RPMI7951 (cell line): Measurements from ENCODE around the gene ZSCAN10. TPM values are rescaled to one million over a fixed set of nuclear protein-coding genes. Genes with fewer than 3 reads are reported as not detected.
"Not testable (repeated sequence)": the region's sequence is repeated elsewhere in the genome, so short reads cannot be mapped to it uniquely, and the experiment has no call there.

ENCODE experiments used
- DNase-seq: peaks from one replicate; pipeline ENCODE4 v3.0.0-alpha.2; 2012; ENCODE audit warnings: low read depth
- total RNA-seq: library from RNA; depleted of rRNA; stranded (reverse); fragments of >200 nt; shearing (Covaris generic); gene quantifications from 2 replicates; pipeline ENCODE4 v1.2.3, GENCODE V29; 2014

Gene ZSCAN10
- total RNA-seq, 1 experiment from 2014 or later = not detected

DNA sequence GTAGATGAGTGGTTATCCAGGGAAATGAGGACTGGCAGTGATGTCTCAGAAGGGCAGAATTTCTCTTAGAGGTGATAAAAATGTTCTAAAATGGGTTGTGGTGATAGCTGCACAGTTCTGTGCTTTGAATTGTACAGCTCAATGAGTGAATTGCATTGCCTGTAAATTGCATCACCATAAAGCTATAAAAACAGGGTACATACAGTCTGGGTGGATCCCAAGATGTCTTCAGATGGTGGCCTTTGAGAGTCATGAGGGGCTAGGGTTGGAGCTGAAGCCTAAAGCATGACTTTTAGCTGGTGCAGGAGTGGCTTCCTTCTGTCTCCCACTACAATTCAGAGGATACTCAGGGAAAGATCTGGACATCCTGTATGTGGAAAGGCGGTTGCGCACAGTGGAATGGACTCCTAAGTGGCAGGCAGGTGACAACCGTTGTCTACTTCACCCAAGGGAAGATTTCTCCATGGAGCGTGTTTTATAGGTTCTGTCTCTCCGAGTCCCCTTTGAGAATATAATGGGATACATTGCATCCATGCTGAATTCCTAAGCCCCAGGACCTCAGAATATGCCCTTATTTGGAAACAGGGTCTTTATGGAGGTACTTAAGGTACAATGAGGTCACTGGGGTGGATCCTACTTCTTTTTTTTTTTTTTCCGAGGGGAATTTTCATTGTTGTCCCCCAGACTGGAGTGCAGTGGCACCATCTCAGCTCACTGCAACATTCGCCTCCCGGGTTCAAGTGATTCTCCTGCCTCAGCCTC, 35.3 kb downstream of the ZSCAN10 start:
- DNase-seq = no peak

DNA sequence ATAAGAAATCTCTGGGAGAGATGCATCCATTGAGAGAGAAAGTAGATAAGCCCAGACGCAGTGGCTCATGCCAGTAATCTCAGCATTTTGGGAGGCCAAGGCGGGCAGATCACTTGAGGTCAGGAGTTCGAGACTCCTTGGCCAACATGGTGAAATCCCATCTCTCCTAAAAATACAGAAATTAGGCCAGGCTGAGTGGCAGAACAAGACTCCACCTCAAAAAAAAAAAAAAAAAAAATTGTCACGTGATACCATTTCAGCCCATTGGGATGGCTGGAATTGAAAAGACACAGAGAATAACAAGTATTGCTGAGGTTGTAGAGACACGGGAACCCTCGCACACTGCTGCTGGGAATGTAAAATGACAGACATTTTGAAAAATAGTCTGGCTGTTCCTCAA, 36.5 kb downstream of the ZSCAN10 start:
- no peak for DNase-seq

DNA sequence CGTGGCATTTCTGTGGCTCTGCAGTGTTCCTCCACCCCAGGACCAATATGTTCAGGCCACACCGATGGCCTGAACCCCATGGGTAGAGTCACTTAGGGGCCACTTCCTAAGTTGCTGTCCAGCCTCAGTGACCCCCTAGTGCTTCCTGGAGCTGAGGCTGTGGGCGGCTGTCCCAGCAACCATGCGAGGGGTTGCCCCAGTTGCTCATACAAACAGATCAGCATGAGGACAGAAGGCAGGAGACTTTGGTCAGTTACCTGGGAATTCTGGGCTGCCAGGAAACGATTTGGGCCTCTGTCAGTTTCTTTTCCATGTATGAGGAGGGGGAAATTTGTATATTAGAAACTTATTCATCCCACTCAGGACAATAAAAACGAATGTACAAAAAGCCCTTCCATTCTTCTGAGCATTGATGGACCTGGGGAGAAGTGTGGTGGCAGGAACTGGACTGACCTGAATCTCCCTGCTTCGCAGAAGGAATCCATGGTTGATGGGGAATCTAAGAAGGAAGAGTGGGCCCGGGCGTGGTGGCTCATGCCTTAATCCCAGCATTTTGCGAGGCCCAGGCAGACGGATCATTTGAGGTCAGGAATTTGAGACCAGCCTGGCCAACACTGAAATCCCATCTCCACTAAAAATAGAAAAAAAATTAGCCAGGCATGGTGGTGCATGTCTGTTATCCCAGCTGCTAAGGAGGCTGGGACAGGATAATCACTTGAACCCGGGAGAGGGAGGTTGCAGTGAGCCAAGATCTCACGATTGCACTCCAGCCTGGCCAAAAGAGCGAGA, 38.6 kb downstream of the ZSCAN10 start:
- no peak for DNase-seq

DNA sequence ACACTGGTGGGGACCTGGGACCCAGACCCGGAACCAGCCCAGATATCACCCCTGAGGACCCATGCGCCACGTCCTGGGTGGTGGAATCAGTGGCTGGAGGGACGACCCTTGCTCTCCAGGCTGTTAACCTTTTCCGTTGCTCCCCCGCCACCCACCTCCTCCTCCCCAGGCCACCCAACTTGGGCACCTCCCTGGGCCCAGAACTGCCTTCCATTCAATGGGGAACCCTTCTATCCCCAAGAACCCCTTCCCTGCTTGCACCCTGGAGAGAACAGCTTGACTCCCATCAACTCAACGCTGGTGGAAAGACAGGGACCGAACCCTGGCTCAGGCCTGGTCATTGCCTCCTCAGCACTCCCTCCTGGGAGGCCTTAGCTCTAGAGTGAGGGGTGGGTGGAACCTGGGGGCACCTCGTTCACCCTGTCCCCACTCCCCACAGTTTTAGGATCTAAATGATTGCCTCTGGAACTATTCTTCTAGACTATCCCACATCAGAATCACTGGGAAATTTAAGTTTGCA, 39.3 kb downstream of the ZSCAN10 start:
- no peak for DNase-seq

DNA sequence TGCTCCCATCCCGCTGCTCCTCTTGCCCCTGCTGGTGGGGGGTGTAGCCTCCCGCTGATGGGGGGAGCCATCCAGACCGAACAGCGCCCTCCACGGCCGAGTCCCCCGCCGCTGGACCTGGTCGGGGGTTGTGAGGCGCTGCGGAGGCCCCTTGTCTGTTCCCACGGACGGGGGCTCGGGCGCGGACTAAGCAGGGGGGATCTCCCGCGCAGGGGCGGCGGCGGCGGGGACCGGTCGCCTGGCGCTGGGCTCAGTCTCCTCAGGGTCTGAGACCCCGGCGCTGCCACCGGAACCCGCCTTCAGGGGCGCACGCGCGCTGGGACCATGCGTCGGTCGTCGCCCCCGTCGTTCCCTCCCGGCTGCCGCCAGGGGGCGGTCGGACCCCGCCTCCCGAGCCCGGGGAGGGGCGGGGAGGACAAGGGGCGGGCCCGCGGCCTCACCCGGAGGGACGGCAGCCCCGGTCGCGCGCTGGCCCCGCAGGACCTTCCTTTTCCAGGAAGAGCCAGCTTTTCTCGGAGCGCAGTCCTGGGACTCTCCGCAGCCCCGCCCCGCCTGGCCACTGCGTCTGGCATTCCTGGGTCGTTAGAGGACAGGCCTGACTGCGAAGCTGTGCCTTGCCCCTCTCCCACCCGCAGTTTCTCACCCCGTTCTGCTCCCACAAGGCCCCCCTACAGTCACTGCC, 39.9 kb downstream of the ZSCAN10 start:
- DNase-seq = peak; percentile 87

DNA sequence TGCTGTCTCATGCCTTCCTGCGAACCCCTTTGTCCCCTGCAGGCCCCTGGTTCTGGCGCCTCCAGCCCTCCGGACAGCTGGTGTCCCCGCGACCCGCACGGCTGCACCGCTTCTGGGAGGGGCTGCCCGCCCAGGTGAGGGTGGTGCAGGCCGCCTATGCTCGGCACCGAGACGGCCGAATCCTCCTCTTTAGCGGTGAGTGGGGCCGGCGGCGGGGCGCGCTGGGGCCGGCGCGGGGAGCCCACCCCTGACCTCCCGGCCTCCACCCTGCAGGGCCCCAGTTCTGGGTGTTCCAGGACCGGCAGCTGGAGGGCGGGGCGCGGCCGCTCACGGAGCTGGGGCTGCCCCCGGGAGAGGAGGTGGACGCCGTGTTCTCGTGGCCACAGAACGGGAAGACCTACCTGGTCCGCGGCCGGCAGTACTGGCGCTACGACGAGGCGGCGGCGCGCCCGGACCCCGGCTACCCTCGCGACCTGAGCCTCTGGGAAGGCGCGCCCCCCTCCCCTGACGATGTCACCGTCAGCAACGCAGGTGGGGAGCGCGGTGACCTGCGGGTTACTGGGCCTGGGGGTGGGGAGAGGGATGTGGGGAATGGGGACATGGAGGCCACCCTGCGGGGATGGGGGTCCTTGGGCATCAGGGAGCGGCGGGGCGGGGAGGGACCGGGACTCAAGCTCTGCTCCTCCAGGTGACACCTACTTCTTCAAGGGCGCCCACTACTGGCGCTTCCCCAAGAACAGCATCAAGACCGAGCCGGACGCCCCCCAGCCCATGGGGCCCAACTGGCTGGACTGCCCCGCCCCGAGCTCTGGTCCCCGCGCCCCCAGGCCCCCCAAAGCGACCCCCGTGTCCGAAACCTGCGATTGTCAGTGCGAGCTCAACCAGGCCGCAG, 40.7 kb downstream of the ZSCAN10 start:
- no peak for DNase-seq

DNA sequence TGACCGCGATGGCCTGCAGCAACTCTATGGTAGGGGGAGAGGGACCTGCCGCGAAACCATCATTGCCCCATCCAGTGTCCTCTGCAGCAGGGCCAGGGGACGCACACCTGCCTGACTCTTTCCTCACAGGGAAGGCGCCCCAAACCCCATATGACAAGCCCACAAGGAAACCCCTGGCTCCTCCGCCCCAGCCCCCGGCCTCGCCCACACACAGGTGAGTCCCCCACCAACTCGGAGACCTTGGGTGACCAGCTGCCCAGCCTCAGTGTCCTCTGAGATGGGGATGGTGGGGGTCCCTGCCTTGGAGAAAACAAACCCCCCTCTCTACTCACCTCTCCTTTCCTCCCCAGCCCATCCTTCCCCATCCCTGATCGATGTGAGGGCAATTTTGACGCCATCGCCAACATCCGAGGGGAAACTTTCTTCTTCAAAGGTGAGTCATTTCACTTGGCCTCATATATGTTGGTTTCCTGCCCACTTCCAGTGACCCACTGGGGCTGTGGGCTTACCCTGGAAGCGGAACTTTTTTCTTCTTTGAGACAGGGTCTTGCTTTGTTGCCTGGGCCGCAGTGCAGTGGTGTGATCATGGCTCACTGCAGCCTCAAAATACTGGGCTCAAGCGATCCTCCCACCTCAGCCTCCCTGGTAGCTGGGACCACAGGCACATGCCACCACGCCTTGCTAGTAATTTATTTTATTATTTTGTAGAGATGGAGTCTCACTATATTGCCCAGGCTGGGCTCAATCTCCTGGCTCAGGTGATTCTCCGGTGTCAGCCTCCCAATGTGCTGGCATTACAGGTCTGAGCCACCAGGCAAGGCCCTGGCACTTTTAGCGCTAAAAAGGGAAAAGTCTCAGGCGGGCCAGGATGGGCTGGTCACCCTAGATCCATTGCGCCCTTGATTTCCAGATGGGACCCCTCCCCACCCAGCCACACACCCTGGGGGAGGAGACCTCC, 41.6 kb downstream of the ZSCAN10 start:
- no peak for DNase-seq

DNA sequence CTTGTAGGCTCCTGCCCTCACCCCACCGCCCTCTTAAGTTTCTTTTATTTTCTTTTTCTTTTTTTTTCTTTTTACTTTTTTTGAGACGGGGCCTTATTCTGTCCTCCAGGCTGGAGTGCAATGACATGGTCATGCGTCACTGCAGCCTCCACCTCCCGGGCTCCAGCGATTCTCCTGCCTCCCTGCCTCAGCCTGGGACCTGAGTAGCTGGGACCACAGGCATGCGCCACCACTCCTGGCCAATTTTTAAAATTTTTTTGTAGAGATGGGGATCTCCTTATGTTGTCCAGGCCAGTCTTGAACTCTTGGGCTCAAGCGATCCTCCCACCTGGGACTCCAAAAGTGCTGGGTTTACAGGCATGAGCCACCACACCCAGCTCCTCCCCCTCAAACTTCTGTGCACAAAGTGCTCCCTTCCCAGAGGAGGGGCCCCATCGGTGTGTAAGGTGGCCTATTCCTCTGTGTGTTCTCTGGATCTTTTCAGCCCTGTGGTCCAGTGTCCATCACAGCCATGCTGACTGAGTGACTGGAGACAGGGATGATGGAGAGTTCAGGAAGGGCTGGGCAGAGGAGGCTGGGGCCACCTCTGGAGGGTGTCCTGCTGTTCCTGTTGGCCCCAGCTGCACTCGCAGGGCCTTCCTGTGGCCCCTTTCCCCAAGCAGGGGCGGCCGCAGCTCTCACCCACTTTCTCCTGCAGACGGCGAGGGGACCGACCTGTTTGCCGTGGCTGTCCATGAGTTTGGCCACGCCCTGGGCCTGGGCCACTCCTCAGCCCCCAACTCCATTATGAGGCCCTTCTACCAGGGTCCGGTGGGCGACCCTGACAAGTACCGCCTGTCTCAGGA, 42.5 kb downstream of the ZSCAN10 start:
- no peak for DNase-seq

DNA sequence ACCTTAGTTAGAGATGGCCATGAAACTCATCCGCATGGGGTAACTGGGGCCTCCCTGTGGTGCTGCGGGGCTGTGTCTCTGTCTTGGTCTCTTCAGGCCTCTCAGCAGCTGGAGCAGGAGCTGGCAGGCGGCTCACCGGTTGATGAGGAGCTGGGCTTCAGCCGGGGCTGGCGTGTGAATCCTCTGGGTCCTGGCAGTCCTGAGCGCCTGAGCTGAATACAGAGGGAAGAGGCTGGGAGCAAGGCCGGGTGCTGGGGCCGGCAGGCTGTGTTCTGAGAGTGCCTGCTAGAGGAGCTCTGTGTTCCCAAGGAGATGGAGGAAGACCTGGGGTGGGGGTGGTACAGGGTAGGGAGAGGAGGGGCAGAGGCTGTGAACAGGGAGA, 43.4 kb downstream of the ZSCAN10 start:
- not testable (repeated sequence) for DNase-seq

DNA sequence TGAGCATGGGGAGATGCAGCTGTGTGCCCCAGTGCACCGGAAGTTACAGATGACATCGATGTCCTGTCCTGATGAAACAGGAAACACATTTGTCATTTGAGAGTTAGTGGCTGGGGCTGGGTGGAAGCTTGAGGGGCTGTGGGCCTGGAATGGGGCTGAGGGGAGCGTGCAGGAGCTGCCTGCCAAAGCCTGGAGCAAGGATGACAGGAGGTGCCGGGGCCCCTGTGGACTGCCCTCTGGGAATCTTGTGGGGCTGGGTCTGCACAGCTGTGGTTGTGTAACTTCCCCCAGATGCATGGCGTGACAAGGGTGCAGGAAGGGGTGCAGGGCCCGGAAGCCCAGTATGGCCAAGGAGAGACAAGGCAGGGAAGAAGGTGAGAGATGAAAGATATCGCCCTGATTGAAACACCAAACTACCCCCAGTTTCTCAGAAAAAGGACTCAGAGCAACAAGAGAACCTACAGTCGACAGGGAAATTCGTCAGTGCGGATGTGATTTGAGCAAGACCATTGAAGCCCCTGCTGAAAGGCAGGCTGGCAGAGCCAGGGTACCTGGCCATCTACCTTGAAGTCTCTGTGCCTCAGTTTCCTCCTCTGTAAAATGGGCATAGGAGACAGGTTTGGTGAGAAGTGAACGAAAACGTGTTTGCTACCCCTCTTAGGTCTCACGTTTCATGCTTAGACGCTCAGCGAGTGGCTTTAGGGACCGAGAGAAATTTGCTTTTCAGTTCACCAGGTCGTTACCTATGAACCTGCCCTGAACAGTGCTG, 43.9 kb downstream of the ZSCAN10 start:
- DNase-seq = no peak

DNA sequence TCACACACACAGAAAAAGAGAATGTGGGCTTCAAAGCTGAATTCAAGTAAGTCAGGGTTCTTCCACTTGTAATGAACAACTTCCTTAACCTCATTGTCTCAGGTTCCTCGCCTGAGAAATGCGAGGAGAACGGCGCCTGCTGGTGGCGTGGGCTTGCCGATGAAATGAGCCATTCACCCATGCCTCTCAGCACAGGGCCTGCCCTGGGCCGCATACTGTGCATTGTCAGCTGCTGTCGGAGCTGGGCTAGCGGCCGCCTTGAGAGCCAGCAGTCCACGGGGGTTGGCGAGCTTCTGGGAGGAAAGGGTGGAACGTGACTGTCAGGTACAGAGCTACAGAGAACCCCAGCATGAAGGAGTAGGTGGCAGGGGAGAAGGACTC, 45.8 kb downstream of the ZSCAN10 start:
- not testable (repeated sequence) for DNase-seq

DNA sequence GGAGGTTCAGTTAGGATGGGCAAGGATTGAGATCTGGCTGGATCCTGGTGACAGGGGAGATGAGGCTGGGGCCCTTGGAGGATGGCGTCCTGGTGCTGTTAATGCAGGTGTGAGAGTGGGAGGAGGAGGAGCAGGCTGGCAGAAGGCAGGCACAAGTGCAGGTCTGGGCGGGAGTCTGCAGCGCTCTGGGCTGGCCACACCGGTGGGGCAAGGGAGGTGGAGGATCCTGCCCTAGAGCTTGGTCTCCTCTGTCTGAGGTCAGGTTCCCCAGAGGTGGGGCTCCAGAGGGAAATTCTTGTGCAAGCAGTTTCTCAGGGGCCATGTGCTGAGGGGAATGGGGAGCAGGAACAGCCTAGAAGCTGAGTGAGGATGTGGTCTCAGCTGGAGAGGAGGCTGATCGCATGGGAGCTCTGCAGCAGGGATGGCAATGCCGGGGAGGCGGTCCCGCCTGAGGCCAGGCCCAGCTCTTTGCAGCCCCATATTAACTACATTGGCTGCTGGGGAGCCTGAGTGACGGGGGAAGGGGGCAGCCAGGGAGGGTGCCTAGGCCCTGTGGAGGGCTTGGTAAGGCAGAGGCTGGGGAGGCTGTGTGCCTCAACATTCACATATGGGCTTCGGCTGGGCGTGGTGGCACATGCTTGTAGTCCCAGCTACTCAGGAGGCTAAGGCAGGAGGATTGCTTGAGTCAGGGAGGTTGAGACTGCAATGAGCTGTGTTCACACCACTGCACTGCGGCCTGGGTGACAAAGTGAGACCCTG, 46.3 kb downstream of the ZSCAN10 start:
- not testable (repeated sequence) for DNase-seq

DNA sequence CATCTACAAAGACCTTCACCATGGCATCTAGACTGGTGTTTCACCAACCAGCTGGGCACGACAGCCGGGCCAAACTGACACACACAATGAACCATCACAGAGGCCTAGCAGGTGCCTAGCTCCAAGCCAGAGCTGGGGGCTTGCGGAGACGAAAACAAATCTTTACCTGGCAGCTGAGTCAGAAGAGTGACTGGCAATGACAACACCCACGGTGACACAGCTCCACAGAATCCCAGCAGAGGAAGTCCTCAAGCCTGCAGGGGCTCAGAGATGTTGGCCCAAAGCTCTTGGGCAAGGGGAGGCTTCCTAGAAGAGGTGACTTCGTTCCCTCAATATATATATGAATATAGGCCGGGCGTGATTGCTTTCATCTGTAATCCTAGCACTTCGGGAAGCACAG, 47.6 kb downstream of the ZSCAN10 start:
- no peak for DNase-seq

DNA sequence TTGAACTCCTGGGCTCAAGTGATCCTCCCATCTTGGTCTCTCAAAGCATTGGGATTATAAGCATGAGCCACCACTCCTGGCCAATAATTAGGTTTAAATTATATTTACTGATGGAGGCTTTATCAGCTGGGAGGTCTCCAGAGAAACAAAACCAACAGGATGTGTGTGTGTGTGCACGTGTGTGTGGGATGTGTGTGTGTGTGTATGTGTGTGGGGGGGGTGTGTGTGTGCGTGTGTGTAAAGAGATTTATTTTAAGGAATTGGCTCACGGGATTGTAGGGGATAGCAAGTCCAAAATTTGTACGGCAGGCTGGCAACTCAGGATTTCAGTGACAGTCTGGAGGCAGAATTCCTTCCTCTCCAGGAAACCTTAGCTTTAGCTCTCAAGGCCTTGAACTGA, 48.1 kb downstream of the ZSCAN10 start:
- no peak for DNase-seq

DNA sequence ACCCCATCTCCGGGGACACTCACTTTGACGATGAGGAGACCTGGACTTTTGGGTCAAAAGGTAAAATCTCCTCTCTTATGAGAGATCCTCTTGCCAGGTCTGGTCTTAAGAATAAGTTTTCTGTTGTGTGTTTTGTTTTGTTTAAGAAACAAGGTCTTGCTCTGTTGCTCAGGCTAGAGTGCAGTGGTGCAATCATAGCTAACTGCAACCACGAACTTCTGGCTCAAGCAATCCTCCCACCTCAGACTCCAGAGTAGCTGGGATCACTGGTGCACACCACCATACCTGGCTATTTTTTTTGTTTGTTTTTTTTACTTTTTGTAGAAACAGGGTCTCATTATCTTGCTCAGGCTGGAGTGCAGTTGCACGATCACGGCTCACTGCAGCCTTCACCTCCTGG, 48.6 kb downstream of the ZSCAN10 start:
- no peak for DNase-seq

DNA sequence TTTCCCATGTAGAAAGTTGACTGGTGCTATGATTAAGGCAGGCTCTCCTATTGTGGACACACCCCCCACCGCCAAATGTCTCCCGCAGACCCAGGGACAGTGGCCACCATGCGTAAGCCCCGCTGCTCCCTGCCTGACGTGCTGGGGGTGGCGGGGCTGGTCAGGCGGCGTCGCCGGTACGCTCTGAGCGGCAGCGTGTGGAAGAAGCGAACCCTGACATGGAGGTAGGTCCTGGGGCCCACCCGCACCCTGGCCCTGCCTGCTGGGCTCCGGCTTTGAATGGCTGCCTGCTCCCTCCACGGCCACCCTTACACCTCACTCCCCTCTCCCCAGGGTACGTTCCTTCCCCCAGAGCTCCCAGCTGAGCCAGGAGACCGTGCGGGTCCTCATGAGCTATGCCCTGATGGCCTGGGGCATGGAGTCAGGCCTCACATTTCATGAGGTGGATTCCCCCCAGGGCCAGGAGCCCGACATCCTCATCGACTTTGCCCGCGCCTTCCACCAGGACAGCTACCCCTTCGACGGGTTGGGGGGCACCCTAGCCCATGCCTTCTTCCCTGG, 49.1 kb downstream of the ZSCAN10 start:
- DNase-seq = no peak

DNA sequence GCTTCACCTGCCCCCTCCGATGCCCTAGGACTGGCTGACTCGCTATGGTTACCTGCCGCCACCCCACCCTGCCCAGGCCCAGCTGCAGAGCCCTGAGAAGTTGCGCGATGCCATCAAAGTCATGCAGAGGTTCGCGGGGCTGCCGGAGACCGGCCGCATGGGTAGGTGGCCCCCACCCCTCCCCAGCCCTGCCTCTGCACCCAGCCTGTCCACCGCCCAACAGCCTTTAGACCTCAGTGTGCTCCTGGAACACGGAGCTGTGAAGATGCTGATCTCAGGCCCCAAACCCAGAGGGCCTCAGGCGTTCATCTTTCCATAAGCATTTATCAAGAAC, 51.7 kb downstream of the ZSCAN10 start:
- no peak for DNase-seq
